ENCODE results near the gene NPR2. TPM values are rescaled to one million over a fixed set of nuclear protein-coding genes. Genes with fewer than 3 reads are reported as not detected.

Gene NPR2
- total RNA-seq, 1 experiment from 2014 or later, result 18.8 TPM

DNA sequence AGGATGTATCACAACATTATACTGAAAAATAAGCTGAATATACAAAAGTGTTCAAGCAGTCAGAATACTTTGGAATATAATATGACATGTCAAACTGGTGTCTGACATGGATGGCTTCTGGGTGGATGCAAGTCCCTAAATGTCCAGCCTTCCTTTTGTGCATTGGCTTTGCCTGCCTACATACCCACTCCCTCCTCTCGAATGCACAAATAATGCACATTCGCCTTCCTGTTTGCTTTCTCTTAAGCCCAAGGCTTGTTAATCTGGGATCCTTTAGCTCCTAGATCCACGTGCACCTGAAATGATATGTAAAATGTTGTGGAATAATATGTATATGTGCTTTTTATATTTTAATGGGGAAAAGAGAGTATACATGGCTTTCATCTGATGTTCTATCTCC lies 12.9 kb upstream of the NPR2 start (continued):
- TF ChIP-seq, protein P1, sequence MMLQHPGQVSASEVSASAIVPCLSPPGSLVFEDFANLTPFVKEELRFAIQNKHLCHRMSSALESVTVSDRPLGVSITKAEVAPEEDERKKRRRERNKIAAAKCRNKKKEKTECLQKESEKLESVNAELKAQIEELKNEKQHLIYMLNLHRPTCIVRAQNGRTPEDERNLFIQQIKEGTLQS (IDR thresholded peaks at IDR 0.05), result no peak

DNA sequence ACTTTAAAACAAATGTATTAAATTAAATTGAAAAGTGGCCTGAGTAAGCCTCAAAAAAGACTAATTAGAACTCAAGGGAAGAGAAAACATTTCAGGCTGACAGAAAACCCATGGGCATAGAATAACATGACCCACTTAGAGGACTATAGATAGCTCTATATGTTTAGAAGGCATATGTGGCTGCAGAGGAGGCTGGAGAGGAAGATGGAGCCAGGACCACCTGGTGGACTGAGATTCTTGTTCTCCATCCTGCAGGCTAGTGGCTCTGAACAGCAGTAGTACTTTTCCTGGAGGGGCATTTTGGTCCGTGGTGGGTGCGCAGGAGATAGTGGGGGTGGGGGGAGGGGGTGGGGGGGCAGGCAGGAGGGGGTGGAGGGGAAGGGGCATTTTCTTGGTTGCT lies 10.3 kb upstream of the NPR2 start:
- H3K4me3 ChIP-seq (replicated peaks in 1 of 2; ENCODE audit: low read depth in 1 of 2, low read length in 2 of 2), result no peak overlapping the region
- no peaks in the 10 kb centered on the region for H3K79me2 ChIP-seq (ENCODE audit: insufficient read depth, low read length)

More for the DNA sequence above, 10.3 kb upstream of the NPR2 start:
- no peaks in the 10 kb centered on the region for H3K27me3 ChIP-seq (ENCODE audit: insufficient read depth, low read length)
- H3K4me1 ChIP-seq (ENCODE audit: control insufficient read depth in 1 of 2, insufficient read depth in 2 of 2, low read length in 2 of 2), result no peaks in the 10 kb centered on the region
- CTCF ChIA-PET, result no interaction called here
- H3K9me3 ChIP-seq (ENCODE audit: control insufficient read depth in 1 of 2, insufficient read depth in 1 of 2, low read depth in 1 of 2, low read length in 2 of 2), result no peaks in the 10 kb centered on the region
- no peak overlapping the region for H2AFZ ChIP-seq (ENCODE audit: low read depth, low read length, poor library complexity, severe bottlenecking)
- POLR2A ChIA-PET, result no interaction called here
- intact Hi-C loops (cut with micrococcal nuclease), result no loop called here
- ATAC-seq, result no peak
- no peak overlapping the region for H3K4me2 ChIP-seq (ENCODE audit: low read length)
- DNase-seq (ENCODE audit: low read depth, low spot score), result no peak
- BruUV-seq (replicated peaks), result TSS peak; percentile 56
- H3K36me3 ChIP-seq (ENCODE audit: control insufficient read depth in 1 of 2, insufficient read depth in 2 of 2, low read length in 2 of 2), result no peaks in the 10 kb centered on the region
- TF ChIP-seq ZFX (IDR thresholded peaks at IDR 0.05), result no peak
- TF ChIP-seq, protein P2, sequence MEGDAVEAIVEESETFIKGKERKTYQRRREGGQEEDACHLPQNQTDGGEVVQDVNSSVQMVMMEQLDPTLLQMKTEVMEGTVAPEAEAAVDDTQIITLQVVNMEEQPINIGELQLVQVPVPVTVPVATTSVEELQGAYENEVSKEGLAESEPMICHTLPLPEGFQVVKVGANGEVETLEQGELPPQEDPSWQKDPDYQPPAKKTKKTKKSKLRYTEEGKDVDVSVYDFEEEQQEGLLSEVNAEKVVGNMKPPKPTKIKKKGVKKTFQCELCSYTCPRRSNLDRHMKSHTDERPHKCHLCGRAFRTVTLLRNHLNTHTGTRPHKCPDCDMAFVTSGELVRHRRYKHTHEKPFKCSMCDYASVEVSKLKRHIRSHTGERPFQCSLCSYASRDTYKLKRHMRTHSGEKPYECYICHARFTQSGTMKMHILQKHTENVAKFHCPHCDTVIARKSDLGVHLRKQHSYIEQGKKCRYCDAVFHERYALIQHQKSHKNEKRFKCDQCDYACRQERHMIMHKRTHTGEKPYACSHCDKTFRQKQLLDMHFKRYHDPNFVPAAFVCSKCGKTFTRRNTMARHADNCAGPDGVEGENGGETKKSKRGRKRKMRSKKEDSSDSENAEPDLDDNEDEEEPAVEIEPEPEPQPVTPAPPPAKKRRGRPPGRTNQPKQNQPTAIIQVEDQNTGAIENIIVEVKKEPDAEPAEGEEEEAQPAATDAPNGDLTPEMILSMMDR (IDR thresholded peaks at IDR 0.05 in 2 of 3, conservative IDR thresholded peaks at IDR 0.05 in 1 of 3; ENCODE audit: borderline replicate concordance in 1 of 3, insufficient read depth in 1 of 3, low read depth in 2 of 3, low read length in 2 of 3), result no peak
- TF ChIP-seq EGR1 (IDR thresholded peaks at IDR 0.05; ENCODE audit: low read depth), result no peak
- no peak for TF ChIP-seq JUND (IDR thresholded peaks at IDR 0.05)
- TF ChIP-seq CEBPB (IDR thresholded peaks at IDR 0.05; ENCODE audit: low read depth), result no peak
- no peak for TF ChIP-seq CBX3 (IDR thresholded peaks at IDR 0.05; ENCODE audit: low read depth)
- TF ChIP-seq POLR2AphosphoS5 (IDR thresholded peaks at IDR 0.05; ENCODE audit: low read depth, low read length), result no peak
- TF ChIP-seq POLR2A (IDR thresholded peaks at IDR 0.05; ENCODE audit: borderline replicate concordance, extremely low read depth, insufficient read depth, insufficient read length), result no peak
- TF ChIP-seq, protein P3, sequence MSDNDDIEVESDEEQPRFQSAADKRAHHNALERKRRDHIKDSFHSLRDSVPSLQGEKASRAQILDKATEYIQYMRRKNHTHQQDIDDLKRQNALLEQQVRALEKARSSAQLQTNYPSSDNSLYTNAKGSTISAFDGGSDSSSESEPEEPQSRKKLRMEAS (IDR thresholded peaks at IDR 0.05), result no peak
- TF ChIP-seq YY1 (IDR thresholded peaks at IDR 0.05; ENCODE audit: extremely low read depth, insufficient replicate concordance, low read depth, low read length), result no peak
- H3K9me2 ChIP-seq (ENCODE audit: insufficient read depth), result no peaks in the 10 kb centered on the region
- H3K27ac ChIP-seq (ENCODE audit: low read depth, low read length), result no peak overlapping the region
- H3K9ac ChIP-seq (ENCODE audit: low read length), result no peak overlapping the region
- no peaks in the 10 kb centered on the region for H4K20me1 ChIP-seq (ENCODE audit: insufficient read depth)
- RAD21 ChIA-PET (ENCODE audit: low non-redundant PET in 1 of 2, low total read pairs in 2 of 2, uncharacterized antibody in 2 of 2, unreplicated experiment in 2 of 2), result no interaction called here
